SKM-1 (cell line): ENCODE results near the gene LLCFC1.
"Not testable (repeated sequence)": the region's sequence is repeated elsewhere in the genome, so short reads cannot be mapped to it uniquely, and the experiment has no call there.

ENCODE experiments used
- DNase-seq: peaks from one replicate; lab custom pipeline; 2025; ENCODE audit not compliant: unreplicated experiment; lab: John Stamatoyannopoulos, UW

The LLCFC1 gene

DNA sequence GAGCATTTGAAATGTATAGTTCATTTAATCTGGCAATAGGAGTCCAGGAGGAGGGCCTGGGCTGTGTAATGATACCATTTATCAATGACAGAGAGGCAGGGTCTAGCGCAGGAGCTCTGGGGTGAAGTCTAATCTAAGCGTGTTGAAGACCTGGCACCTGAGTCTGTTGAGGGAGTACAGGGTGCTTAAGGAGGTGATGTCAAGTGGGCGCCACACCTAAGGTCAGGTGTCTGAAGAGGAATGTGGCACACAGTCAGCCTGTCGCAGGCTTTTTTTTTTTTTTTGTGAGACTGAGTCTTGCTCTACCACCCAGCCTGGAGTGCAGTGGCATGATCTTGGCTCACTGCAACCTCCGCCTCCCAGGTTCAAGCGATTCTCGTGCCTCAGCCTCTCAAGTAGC, 2.3 kb downstream of the LLCFC1 start:
- DNase-seq: no peak

DNA sequence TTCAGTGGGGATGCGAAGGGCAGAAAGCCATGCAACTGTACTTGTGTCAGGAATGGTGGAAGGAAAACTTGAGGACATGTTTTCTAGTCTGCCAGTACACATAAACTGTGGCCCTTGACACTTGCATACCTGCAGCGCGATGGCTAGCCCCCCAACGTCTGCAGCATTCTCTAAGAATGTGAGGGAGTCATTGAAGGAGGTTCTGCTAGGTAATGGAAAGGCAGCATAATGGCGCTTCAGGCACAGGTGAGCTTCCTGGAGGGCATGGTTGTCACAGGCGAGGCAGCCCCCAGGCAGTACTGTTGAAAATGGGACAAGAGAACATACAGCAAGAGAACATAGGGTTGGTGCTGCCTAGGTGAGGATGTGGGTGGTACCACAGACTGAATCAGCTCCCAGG, 3.5 kb downstream of the LLCFC1 start:
- DNase-seq: no peak

DNA sequence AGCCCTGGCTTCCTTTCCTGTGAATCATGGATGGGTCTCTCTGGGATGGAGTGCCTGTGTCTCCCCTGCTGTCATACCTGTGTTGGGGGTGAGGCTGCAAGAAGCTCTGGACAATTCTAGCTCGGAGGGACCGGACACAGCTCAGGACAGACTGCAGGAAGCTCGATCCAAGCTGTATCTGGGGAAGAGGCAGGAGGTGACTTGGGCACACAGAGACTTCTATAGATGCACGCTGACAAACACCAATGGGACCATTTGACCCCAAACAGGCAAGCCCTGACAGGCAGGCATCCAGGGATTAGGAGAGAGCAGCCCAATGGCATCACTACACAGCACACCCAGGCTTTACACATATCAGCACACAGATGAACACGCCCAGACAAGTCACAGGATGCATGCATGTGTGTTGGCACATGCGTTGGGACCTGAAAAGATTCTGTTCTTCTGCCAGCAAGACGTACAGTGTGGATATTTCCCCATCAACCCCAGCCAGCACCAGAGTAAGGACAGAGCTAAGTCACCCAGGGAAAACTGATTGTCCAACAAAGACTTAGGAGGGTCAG, 4.5 kb downstream of the LLCFC1 start:
- no peak for DNase-seq

DNA sequence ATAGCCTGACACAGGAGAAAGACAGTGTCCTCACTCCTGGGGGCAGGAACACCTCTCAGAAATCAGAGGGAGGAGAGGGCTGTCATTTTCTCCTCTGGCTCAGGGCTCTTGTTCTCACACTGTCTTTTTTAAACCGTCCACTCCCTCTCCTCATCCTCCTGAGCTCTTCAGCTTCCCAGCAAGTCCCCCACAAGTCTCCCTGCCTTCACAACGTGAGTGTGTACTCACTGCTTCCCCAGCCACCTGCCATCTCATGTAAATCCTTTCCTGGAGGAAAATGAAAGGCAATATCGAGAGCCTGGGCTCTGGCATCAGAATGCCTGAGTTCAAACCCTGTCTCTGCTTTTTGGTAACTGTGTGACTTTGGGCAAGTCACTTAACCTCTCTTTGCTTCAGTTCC, 5.7 kb downstream of the LLCFC1 start:
- DNase-seq: no peak

- no peak for DNase-seq
Measured at GRCh38 chr7:142948603-142949002, 9.3 kb downstream of the LLCFC1 start.

- DNase-seq: no peak
Measured at GRCh38 chr7:142950235-142950634, 11.0 kb downstream of the LLCFC1 start.

GRCh38 chr7:142954680-142955268, 15.5 kb downstream of the LLCFC1 start:
- DNase-seq: no peak

GRCh38 chr7:142956951-142957623, 17.8 kb downstream of the LLCFC1 start:
- DNase-seq: no peak

DNA sequence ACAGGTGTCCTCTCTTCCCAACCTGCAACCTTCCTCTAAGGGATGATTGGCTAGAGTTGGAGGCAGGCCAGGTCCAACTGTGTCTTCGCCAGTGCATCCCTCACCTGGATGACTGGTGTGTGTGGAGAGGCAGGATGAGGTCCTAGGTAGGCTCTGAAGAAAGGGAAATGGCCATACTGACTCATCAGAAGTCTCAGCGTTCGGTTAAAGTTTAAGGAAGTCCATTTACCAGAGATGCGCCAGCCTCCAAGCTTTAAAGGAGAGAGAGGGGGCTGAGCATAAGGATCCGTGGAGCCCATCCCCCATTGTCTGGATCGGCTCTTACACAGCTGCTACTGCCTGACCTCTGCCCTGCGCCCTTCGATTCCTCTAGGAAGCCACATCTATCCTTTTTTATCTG, 18.4 kb downstream of the LLCFC1 start:
- no peak for DNase-seq

DNA sequence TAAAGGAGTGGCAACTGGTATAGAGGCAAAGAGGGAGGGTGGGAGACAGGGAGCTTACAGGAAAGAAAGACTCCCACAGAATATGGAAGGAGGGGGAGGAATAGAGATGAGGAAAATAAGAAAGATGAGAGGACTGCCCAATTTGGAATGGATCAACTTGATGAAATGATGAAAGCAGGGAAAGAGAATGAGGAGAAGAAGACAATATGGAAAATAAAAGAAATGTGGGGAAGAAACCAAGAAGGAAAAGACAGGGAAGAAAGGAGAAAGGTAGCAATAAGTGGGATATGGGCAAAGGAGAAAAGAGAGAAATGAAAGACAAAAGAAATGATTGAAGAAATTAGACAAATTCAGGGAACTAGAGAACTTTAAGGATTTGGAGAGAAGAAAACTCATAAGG, 19.9 kb downstream of the LLCFC1 start:
- no peak for DNase-seq

DNA sequence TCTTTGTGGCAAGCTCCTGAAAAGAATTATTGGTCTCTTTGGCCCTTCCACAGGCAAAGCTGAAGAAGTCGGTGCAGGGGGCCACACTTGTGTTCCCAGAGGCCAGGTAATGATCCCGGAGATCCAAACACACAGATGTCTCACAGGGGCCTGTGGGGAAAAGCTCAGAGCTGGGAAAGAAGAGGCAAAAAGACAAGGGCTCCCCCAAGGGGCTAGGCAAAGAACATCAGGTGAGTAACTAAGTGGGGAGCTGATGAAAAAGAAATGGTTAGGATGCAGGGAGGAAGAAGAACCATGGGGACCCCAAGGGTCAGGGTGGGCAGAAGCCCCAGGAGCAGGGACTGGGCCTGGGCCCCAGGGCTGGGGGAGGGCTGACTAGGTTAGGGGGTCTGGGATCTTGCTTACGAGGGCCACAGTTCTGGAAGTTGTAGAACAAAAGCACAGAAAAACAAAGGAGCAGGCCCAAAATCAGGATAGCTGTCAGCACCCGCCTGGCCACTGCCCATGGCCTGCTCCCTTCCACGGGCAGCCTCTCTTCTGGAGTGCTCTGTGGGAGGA, 21.8 kb downstream of the LLCFC1 start:
- DNase-seq: no peak

DNA sequence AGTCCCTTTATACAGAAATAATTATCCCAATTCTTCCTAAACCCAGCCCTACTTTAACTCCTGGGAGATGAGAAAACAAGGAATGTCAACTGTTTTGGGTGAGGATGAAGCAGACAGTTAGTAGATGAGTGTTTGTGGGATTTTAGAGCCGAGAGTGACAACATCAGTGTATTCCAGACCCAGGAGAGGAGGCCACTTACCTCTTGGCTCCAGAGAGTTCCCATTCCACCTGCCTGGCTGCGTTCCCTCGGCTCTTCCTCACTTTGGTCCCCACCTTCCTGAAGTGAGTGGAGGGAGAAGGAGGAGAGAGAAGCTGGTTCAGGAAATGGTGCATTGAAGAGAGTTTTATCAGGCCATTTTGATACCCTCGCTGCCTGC, 22.3 kb downstream of the LLCFC1 start:
- DNase-seq: no peak

GRCh38 chr7:142961973-142962926, 23.0 kb downstream of the LLCFC1 start, which contains the start of gene KEL:
KEL (minus strand) TSS chr7:142962363; CDS start chr7:142962206, 157 bp downstream.
- DNase-seq: no peak

DNA sequence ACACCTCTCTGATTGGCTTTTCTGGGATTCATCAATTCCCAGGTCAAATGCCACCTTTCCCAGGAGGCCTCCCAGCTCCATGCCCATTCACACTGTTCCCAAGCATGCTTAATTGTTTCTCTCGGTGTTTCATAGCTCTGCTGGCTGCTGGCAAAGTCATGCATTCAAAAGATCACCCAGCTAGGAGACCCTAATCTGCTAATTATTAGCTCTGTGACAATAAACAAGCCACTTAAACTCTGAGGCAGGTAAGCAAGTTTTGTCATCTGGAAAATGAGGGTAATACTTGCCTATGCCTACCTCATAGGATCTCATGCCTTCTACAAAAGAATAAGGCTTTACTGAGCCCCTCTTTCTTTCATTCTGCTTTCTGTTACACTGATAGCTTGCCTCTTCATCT, 23.7 kb downstream of the LLCFC1 start:
- no peak for DNase-seq

GRCh38 chr7:142963993-142964392, 24.7 kb downstream of the LLCFC1 start:
- no peak for DNase-seq

GRCh38 chr7:142964502-142965246, 25.4 kb downstream of the LLCFC1 start:
- DNase-seq: no peak

- peak; percentile 49 for DNase-seq
Measured at GRCh38 chr7:142968229-142968628, 28.9 kb downstream of the LLCFC1 start.

GRCh38 chr7:142969183-142969582, 29.9 kb downstream of the LLCFC1 start:
- DNase-seq: no peak

DNA sequence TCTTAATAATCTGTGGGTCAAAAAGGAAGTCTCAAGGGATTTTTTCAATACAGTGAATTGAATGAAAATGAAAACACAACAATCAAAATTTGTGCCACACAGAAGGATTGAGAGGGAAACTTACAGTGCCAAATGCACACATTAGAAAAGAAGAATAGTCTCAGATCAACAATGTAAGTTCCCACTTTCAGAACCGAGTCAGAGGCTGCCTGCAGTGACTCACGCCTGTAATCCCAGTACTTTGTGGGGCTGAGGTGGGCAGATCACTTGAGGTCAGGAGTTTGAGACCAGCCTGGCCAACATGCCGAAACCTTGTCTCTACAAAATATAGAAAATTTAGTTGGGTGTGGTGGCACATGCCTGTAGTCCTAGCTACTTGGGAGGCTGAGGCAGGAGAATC, 35.3 kb downstream of the LLCFC1 start:
- no peak for DNase-seq

DNA sequence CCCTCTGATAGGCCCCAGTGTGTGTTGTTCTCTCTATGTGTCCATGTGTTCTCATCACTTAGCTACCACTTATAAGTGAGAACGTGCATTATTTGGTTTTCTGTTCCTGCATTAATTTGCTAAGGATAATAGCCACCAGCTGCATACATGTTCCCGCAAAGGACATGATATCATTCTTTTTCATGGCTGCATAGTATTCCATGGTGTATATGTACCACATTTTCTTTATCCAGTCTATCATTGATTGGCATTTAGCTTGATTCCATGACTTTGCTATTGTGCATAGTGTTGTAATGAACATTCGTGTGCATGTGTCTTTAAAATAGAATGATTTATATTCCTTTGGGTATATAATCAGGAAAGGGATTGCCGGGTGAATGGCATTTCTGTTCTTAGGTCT, 39.1 kb downstream of the LLCFC1 start:
- not testable (repeated sequence) for DNase-seq

DNA sequence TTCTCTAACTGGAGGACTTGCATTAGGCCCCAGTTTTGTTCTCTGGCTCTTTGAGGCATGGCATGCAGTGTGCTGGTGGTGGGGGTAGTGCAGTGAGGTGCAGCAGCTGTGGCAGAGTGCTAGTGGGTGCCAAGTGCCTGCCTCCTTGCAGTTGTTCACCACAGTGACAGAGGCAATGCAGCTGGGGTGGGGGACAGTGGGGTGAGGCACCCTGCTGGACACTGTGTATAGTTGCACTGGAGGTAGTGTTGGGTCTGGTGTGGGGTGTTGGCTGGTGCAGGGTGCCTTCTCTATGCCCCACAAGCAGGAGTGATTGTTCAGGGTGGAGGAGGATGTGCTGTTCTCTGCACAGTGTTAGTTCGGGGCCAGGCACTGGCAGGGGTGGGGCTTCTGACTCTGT, 44.5 kb downstream of the LLCFC1 start:
- DNase-seq: no peak
